CD4-positive, alpha-beta T cell (primary cell): ENCODE results near the gene CPAMD8. TPM values are rescaled to one million over a fixed set of nuclear protein-coding genes. Genes with fewer than 3 reads are reported as not detected.
"Not testable (repeated sequence)": the region's sequence is repeated elsewhere in the genome, so short reads cannot be mapped to it uniquely, and the experiment has no call there.

ENCODE experiments used
- ATAC-seq: fragments of 200-7000 bp; cut with Tn5 transposase; one replicate; pipeline ENCODE4 v1.10.0; 2022; ENCODE audit warnings: mild to moderate bottlenecking; ENCODE audit not compliant: poor library complexity
- CTCF ChIA-PET: fragments of 350-600 bp; sonication (Branson Sonifier 250); formaldehyde crosslinking; loops from one replicate; lab custom pipeline; 2021; ENCODE audit warnings: antibody characterized with exemption, inconsistent platforms; lab: Charles Lee
- POLR2A ChIA-PET: fragments of 350-600 bp; sonication (Branson Sonifier 250); formaldehyde crosslinking; loops from one replicate; lab custom pipeline; 2021; ENCODE audit warnings: antibody characterized with exemption, inconsistent platforms; lab: Charles Lee
- DNase-seq, 14 experiments: peaks; one replicate each; pipeline ENCODE4 v3.0.0-alpha.2; 2013 to 2020; ENCODE audit warnings: mixed read lengths in 2 of 14
- H3K27ac ChIP-seq, 2 donors: one replicate each; pipeline versions ENCODE4 v1.5.1 to v1.7.0; 2013; ENCODE audit warnings: low read length in 2 of 2, low read depth in 1 of 2, mild to moderate bottlenecking in 1 of 2
- H3K27me3 ChIP-seq, 2 experiments: 1 replicate in 1 of 2; 2 replicates in 1 of 2; pipeline versions ENCODE4 v1.6.1 to v1.7.0; 2013; ENCODE audit warnings: low read length in 2 of 2, control low read depth in 1 of 2, mild to moderate bottlenecking in 1 of 2, moderate library complexity in 1 of 2; ENCODE audit not compliant: insufficient read depth in 2 of 2, control insufficient read depth in 1 of 2
- H3K36me3 ChIP-seq: one replicate; pipeline ENCODE4 v1.6.1; 2013; ENCODE audit warnings: low read length, control low read depth; ENCODE audit not compliant: insufficient read depth
- H3K4me1 ChIP-seq: one replicate; pipeline ENCODE4 v1.6.1; 2013; ENCODE audit warnings: low read length, control low read depth; ENCODE audit not compliant: insufficient read depth
- H3K4me3 ChIP-seq: one replicate; pipeline ENCODE4 v1.5.1; 2013; ENCODE audit warnings: mild to moderate bottlenecking, low read length, moderate library complexity
- H3K9me3 ChIP-seq, 2 experiments: 1 replicate in 1 of 2; 2 replicates in 1 of 2; pipeline versions ENCODE4 v1.6.1 to v1.7.0; 2013; ENCODE audit warnings: low read length in 2 of 2, mild to moderate bottlenecking in 2 of 2, control low read depth in 1 of 2, moderate library complexity in 1 of 2; ENCODE audit not compliant: control insufficient read depth in 1 of 2, insufficient read depth in 1 of 2
- H3K27ac Mint-ChIP-seq: one replicate; pipeline ENCODE4 v1.8.0; 2020; ENCODE audit warnings: mixed read lengths
- H3K27me3 Mint-ChIP-seq: one replicate; pipeline ENCODE4 v1.8.0; 2021; ENCODE audit warnings: mixed read lengths
- H3K36me3 Mint-ChIP-seq: one replicate; pipeline ENCODE4 v1.8.0; 2021; ENCODE audit warnings: low read depth, mixed read lengths
- H3K4me1 Mint-ChIP-seq: one replicate; pipeline ENCODE4 v1.8.0; 2021; ENCODE audit warnings: low read depth, mixed read lengths
- H3K4me3 Mint-ChIP-seq: one replicate; pipeline ENCODE4 v1.8.0; 2020; ENCODE audit warnings: mild to moderate bottlenecking, mixed read lengths
- H3K9me3 Mint-ChIP-seq: one replicate; pipeline ENCODE4 v1.8.0; 2020; ENCODE audit warnings: mixed read lengths
- CTCF ChIP-seq: fragments of 200-600 bp; IDR thresholded peaks from one replicate; pipeline ENCODE4 v1.8.0; 2022; ENCODE audit warnings: antibody characterized with exemption, mild to moderate bottlenecking
- intact Hi-C, 2 experiments: fragments of 100-400 bp; cut with DNase I in 1 of 2; cut with micrococcal nuclease in 1 of 2; formaldehyde crosslinking; loops; one replicate each; pipeline versions ENCODE4 v1.15.1 to v1.9.0; 2023 to 2025; cut with DNase I, micrococcal nuclease
- total RNA-seq, 174 experiments: library from RNA in 2 of 174; stranded (reverse) in 2 of 174; gene quantifications; one replicate each; pipeline ENCODE4 v1.2.3 and lab custom pipeline; 2021 to 2026

The CPAMD8 gene
- total RNA-seq, 2 experiments from 2014 or later = 0.05 to 0.34 TPM

GRCh38 chr19:16877581-16877980 is 149.0 kb downstream of the CPAMD8 start:
- H3K36me3 Mint-ChIP-seq = peaks cover 76% of the 10 kb centered on the region
- intact Hi-C loops = no loop called here
- Histone ChIP-seq H3K36me3 (peaks cover 49% of the 10 kb centered on the region), H3K9me3 (peaks cover 17 to 44% of the 10 kb centered on the region in 2 experiments), H3K4me1 (no peaks in the 10 kb centered on the region), H3K27ac (no peak overlapping the region), H3K4me3 (no peak overlapping the region), H3K27me3 (no peaks in the 10 kb centered on the region)
- POLR2A ChIA-PET = no interaction called here
- no peak overlapping the region for H3K27ac Mint-ChIP-seq
- CTCF ChIA-PET = no interaction called here
- H3K27me3 Mint-ChIP-seq = no peaks in the 10 kb centered on the region
- peaks cover 6% of the 10 kb centered on the region for H3K9me3 Mint-ChIP-seq
- TF ChIP-seq CTCF = no peak
- peaks cover 14% of the 10 kb centered on the region for H3K4me1 Mint-ChIP-seq
- H3K4me3 Mint-ChIP-seq = no peak overlapping the region
- DNase-seq (no peak), ATAC-seq (no peak)

GRCh38 chr19:16876904-16877361 is 149.7 kb downstream of the CPAMD8 start:
- intact Hi-C loops = no loop called here
- no peak for ATAC-seq
- H3K27ac ChIP-seq = no peak overlapping the region
- H3K27me3 Mint-ChIP-seq = no peaks in the 10 kb centered on the region
- no peaks in the 10 kb centered on the region for H3K4me1 ChIP-seq
- peaks cover 2% of the 10 kb centered on the region for H3K9me3 Mint-ChIP-seq
- H3K4me3 Mint-ChIP-seq = no peak overlapping the region
- DNase-seq = no peak
- peaks cover 10 to 40% of the 10 kb centered on the region in 2 experiments for H3K9me3 ChIP-seq
- no peak for TF ChIP-seq CTCF
- H3K4me3 ChIP-seq = no peak overlapping the region
- H3K36me3 ChIP-seq = peaks cover 52% of the 10 kb centered on the region
- no peak overlapping the region for H3K27ac Mint-ChIP-seq
- ChIA-PET CTCF (no interaction called here), POLR2A (no interaction called here)
- H3K36me3 Mint-ChIP-seq = peaks cover 71% of the 10 kb centered on the region
- peaks cover 14% of the 10 kb centered on the region for H3K4me1 Mint-ChIP-seq
- H3K27me3 ChIP-seq = no peaks in the 10 kb centered on the region

DNA sequence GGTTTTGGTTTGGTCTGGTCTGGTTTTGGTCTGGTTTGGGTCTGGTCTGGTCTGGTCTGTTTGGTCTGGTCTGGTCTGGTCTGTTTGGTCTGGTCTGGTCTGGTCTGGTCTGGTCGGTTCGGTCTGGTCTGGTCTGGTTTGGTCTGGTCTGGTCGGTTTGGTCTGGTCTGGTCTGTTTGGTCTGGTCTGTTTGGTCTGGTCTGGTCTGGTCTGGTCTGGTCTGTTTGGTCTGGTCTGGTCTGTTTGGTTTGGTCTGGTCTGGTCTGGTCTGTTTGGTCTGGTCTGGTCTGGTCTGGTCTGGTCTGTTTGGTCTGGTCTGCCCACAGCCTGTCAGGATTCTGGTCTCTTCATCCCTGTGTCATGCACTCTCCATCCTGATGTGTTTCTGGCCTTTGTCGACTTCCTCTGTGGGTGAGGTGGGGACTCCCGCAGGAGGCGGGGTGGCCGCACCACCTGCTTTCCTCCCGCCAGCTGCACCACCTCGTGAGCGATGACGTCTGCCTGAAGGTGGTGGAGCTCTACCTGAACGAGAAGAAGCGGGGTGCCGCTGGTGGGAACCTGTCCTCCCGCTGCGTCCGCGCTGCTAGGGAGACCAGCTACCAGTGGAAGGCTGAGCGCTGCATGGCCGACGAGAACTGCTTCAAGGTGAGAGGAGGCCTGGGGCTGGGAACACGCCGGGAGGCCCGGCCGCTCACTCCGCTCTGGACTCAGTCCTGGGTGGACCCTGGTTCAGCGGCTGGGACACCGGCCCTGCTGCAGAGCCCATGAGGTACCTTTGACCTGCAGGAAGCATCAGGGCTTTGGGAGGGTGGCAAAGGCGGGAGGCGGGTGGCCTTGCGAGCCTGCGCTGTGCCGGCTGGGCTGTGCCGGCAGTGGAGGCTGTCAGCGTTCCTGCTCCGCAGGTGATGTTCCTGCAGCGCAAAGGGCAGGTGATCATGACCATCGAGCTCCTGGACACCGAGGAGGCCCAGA is 150.7 kb downstream of the CPAMD8 start:
- intact Hi-C loops = no loop called here
- CTCF ChIA-PET = no interaction called here
- Mint-ChIP-seq H3K27ac (no peak overlapping the region), H3K9me3 (no peaks in the 10 kb centered on the region), H3K27me3 (no peaks in the 10 kb centered on the region), H3K36me3 (peaks cover 76% of the 10 kb centered on the region), H3K4me3 (no peak overlapping the region), H3K4me1 (peaks cover 14% of the 10 kb centered on the region)
- Histone ChIP-seq H3K36me3 (peaks cover 59% of the 10 kb centered on the region), H3K4me1 (no peaks in the 10 kb centered on the region), H3K27ac (no peak overlapping the region), H3K9me3 (peaks cover under 1 to 31% of the 10 kb centered on the region in 2 experiments), H3K27me3 (no peaks in the 10 kb centered on the region), H3K4me3 (no peak overlapping the region)
- POLR2A ChIA-PET = no interaction called here
- no peak for TF ChIP-seq CTCF
- ATAC-seq (no peak), DNase-seq (no peak)

GRCh38 chr19:16874978-16875299 is 151.7 kb downstream of the CPAMD8 start:
- peaks cover 76% of the 10 kb centered on the region for H3K36me3 Mint-ChIP-seq

More at GRCh38 chr19:16874978-16875299, 151.7 kb downstream of the CPAMD8 start:
- H3K4me3 ChIP-seq, H3K4me3 Mint-ChIP-seq, ATAC-seq, intact Hi-C loops, H3K27me3 Mint-ChIP-seq, DNase-seq, H3K9me3 Mint-ChIP-seq, POLR2A ChIA-PET, CTCF ChIA-PET, H3K27me3 ChIP-seq, H3K27ac ChIP-seq, H3K4me1 ChIP-seq: not testable (repeated sequence)
- peak overlapping the region; percentile 63 for H3K27ac Mint-ChIP-seq
- H3K4me1 Mint-ChIP-seq = peaks cover 14% of the 10 kb centered on the region
- Histone ChIP-seq H3K9me3 (peaks cover 0 to 21% of the 10 kb centered on the region in 2 experiments), H3K36me3 (peaks cover 61% of the 10 kb centered on the region)
